Dedifferentiated amniotic fluid mesenchymal stem cell (primary cell): Measurements from ENCODE around the gene UBE2L3.
"Not testable (repeated sequence)": the region's sequence is repeated elsewhere in the genome, so short reads cannot be mapped to it uniquely, and the experiment has no call there.

Experiments used
- DNase-seq: peaks from one replicate; pipeline ENCODE4 v3.0.0-alpha.2; 2016; ENCODE audit errors: extremely low spot score

The UBE2L3 gene

DNA sequence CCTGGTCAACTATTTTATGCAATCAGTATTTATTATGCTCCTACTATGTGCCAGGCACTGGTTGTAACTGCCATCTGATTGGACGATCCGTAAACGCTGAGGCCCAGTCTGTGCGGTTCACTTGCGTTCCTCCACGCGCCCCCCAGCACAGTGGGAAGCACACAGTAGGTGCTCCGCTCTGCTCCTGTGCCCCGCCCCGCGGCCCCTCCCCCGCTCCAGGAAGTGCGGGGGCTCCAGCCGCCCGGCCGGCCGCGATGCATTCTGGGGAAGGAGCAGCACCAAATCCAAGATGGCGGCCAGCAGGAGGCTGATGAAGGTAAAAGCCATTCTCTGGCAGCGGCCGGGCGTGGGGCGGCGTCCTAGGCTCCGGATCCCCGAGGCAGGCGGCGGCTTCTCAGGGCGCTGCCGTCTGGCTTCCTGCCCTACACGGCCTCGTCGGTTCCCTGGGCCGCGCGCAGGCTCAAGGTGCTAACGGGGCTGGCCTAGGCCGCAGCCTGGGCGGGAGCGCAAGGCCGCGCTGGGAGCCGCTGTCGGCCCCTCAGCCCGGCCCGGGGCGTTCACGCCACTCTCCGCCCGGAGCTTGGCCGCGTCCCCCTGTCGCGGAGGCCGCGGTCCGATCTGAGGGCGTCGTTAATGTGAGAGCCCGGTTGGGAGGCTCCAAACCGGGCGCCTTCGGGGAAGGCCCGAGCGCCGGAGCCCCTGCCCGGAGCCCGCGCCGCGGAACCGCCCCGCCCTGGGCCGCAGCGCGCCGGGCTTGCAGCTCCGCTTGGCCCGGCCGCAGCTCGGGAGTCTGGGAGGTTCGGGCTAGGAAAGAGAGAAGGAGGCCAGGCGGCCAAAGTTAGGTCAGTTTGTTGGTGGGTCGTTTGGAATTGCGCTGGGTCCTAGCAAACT is at the start of gene UBE2L3:
Gene UBE2L3 (plus strand): TSS at position 259 of the 891 bp plus-strand sequence. CDS start 31 bp downstream, at position 290.
- peak; percentile 73 for DNase-seq

DNA sequence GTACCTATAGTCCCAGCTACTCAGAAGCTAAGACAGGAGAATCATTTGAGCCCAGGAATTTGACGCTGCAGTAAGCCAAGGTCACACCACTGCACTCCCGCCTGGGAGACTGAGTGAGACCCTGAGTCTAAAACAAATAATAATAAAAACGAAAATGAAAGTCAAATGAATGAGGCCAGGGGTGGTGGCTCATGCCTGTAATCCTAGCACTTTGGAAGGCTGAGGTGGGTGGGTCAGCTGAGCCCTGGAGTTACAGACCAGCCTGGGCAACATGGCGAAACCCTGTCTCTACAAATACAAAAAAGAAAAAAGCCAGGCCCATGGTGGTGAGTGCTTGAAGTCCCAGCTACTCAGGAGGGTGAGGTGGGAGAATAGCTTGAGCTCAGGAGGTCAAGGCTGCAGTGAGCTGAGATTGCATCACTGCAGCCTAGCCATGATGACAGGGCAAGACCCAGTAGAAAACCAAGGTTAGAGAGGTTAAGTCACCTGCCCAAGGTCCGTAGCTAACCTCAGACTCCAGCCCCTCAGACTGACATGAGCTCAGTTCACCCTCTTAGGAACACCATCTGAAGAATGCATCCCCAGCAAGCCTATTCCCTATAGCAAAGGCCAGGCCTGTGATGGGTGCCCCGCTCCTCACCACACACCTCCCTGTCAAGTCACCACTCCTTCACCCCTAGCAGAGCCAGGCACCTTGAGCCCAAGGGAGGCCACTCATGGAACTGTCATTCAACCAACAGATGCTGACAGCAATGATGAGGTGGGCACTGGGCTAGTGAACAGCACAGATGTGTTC is 40.6 kb upstream of the UBE2L3 start:
- DNase-seq: not testable (repeated sequence)

GRCh38 chr22:21531525-21531924 is 36.0 kb upstream of the UBE2L3 start:
- DNase-seq: not testable (repeated sequence)

DNA sequence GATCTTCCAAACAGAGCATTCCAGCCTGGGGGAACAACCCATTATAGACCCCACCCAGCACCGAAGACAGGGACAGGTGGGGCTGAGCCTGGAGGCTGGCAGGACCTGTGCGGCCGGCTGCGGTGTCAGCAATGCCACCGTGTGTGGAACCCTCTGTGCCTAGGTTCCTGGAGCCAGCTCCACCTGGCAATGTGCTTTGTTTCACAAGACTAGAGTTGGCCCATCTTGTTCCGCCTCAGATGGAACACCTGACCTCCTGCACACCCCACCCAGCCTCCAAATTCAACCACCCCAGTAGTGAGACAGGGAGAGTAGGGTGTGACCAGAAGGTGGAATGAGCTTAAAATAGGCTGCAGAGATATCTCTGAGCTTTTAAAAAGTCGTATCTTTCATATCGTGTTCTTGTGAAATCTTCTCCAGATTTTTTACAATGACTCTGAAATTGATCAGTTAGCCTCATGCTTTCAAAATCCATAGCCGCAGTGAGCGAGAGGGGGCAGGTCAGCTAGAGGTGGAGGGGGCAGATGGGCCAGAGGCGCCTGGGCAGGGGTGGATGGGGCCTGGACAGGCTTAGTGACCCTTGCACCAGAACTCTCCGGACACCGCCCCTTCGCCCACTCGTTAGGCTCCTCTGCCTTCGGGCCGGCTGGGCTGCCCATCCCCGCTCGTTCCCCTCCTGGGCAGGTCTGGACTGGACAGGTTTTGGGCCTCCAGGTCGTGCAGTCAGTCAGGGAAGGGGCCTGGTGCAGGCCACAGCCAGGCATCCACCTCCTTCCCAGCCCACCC is 34.5 kb upstream of the UBE2L3 start:
- DNase-seq: not testable (repeated sequence)

- not testable (repeated sequence) for DNase-seq
Observed at GRCh38 chr22:21539862-21540261, 27.7 kb upstream of the UBE2L3 start.

GRCh38 chr22:21544432-21545322 is 22.8 kb upstream of the UBE2L3 start:
- not testable (repeated sequence) for DNase-seq

- not testable (repeated sequence) for DNase-seq
Observed at GRCh38 chr22:21549558-21549957, 18.0 kb upstream of the UBE2L3 start.

DNA sequence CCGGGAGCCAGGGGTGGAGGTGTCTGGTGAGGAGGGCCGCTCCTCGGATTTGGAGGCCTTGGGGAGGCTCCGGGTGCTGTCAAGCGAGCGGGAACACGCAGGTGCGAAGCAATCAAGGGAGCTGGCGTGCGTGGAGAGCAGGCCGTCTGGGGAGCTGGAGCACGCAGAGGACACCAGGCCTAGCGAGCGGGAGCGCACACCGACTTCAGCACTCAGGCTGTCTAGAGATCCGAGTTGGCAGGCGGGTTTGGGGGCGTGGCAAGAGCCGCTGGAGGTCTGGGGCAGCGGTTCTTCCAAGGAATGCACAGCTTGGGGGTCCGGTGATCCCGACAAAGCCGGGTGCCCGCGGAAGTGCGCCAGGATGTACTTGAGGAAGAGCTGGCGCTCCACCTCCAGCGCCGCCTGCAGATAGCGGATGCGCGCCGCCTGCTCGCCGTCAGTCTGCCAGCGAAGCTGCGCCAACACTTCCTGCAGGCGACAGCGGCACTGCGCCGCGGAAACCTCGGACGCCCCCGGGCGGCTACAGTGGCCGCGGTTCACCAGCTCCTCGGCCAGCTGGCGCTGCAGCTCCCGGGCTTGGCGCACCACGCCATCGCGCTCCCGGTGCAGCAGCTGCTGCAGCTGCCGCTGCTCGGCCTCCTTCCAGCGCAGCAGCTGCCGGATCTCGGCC is 17.4 kb upstream of the UBE2L3 start:
- not testable (repeated sequence) for DNase-seq

DNA sequence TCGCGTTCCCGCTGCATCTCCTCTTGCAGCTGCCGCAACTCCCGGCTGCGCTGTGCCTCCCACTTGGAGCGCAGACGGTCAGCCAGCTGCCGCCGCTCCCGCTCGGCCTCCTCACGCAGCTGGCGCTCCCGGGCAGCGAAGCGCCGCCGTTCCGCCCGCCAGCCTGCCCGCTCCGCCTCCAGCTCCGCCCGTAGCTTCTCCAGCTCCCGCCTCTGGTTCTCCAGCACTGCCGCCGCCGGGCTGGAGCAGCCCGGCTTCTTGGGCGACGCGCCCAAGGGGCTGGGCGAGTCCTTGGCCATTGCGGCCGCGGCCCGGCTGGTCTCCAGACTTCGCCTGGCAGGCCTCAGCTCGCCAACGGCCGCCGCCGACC is 16.9 kb upstream of the UBE2L3 start:
- DNase-seq: not testable (repeated sequence)

- not testable (repeated sequence) for DNase-seq
Observed at GRCh38 chr22:21551361-21551760, 16.2 kb upstream of the UBE2L3 start, which contains the start of gene RIMBP3C. Gene RIMBP3C (minus strand): TSS chr22:21551461. CDS start chr22:21550976, 485 bp downstream.

- not testable (repeated sequence) for DNase-seq
Observed at GRCh38 chr22:21559345-21560125, 8.0 kb upstream of the UBE2L3 start.

- DNase-seq: not testable (repeated sequence)
Observed at GRCh38 chr22:21560657-21561056, 6.9 kb upstream of the UBE2L3 start.

GRCh38 chr22:21563912-21564311 is 3.6 kb upstream of the UBE2L3 start:
- DNase-seq: no peak

DNA sequence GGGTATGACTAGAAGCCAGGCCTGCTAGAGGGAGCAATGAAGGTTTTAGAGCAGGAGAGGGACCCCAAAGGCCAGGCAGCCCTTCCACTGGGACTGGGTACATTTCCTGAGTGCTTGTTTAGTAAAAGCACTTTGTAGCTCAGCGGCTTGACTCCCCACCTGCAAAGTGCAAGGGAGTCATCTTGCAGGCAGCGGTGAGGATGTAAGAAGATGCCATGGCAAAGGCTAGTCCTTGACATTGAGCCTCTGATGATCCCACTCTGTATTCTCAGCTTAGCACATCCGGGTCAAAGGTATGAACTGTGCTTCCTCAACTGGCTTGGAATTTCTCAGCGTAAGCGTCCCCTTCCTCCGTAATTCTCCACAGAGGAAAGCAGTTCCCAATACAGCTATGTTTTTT is 3.1 kb upstream of the UBE2L3 start:
- no peak for DNase-seq

DNA sequence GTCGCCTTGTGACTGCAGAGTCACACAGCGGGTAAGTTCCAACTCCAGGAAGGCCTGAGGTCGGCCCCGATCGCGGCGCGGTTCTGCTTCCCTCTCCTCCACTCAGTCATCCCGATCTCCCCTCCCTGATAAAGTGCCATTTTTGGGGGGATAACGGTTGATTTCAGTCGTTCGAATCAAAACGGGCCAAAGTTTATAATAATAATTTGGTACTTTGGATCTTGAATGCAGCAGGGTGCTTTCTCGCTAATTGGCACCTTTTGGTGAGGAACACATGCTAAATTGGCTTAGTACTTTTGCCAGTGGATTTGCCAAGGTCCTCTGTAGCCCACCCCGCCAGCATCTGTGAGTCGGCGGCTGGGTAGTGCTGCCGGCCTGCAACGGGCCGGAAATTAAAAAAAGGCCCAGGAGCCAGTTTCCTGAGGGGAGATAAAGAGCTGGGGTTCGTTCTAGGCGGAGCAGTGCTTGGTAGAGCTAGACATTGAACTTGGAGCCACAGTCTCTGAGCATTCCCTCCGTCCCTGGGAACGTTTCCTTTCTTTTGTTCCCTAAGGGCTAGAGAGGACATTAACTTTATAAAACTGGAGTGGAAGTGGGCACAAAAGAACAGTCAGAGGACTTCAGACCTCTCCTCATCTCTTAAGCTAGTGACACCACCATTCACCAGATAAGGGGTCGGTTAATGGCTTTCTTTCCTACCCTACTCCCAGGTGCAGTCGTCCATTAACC is 997 bp downstream of the UBE2L3 start:
- DNase-seq: no peak

DNA sequence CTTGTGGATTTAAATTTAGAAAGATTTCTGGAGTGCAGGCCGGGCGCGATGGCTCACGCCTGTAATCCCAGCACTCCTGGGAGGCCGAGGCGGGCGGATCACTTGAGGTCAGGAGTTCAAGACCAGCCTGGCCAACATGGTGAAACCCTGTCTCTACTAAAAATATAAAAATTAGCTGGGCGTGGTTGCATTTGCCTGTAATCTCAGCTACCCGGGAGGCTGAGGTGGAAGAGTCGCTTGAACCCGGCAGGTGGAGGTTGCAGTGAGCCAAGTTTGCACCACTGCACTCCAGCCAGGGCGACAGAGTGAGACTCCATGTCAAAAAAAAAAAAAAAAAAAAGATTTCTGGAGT is 1.5 kb downstream of the UBE2L3 start:
- not testable (repeated sequence) for DNase-seq

DNA sequence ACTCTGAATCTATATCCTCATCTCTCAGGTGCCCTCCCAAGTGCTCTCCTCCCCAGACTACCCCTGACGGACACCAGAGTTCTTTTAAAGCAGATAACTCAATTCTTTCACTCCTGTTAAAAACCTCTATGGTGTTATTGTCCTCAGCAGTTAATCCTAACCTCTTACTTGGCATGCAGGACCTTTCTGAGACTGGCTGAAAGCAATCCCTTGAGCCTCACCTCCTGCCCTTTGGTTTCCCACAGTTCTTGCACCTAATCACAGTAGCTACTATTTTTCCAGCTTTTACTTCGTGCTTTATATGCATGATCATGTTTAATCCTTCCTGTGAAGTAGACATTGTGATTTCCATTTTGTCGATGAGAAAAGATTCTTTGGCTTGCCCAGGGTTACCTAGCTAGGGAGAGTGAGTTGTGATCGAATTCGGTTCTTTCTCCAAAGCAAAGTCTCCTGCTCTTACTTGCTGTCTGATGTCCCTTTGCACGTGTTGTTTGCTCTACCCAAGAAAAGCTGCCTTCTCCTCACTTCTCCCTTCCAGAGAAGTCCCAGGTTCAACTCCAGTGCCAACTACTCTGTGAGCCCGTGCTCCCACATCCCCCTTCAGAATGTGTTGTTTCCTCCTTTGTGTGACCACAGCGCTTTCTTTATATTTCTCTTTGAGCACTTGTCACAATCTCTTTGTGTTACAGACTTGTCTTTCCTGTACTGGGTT is 2.1 kb downstream of the UBE2L3 start:
- no peak for DNase-seq

GRCh38 chr22:21570398-21570797 is 2.9 kb downstream of the UBE2L3 start:
- no peak for DNase-seq
